ENCODE measurements around the gene KHDRBS2.

DNA sequence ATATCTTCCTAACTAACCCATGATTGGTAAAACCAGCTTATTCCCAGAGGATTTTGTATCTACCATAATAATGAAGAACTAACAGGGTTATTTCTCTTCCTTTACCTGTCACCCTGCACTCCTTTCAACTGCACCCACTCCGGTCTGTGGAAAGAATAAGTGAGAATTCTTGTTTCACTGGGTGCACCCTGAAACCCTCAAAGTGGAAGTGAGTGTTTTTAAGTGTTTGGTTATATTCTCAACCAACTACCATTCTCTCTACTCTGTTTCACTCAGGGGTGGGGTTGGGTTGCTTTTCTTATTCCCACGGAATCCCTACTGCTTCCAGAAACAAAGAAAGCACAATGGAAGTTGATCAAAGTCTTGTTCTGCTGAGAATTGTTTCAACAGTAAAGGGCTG is 42.6 kb upstream of the KHDRBS2 start:
- TF ChIP-seq CTCF (IDR thresholded peaks at IDR 0.05) (no peak), POLR2A (IDR thresholded peaks at IDR 0.05) (no peak)

Measured in thyroid gland (tissue), 4 donors.